T1000 (cell line): Measurements from ENCODE around the gene IGFBPL1.

Source experiments
- DNase-seq: peaks from one replicate; lab custom pipeline; 2025; ENCODE audit warnings: mixed read lengths; lab: John Stamatoyannopoulos, UW

Gene IGFBPL1

GRCh38 chr9:38432922-38433510, 8.8 kb upstream of the IGFBPL1 start:
- no peak for DNase-seq

DNA sequence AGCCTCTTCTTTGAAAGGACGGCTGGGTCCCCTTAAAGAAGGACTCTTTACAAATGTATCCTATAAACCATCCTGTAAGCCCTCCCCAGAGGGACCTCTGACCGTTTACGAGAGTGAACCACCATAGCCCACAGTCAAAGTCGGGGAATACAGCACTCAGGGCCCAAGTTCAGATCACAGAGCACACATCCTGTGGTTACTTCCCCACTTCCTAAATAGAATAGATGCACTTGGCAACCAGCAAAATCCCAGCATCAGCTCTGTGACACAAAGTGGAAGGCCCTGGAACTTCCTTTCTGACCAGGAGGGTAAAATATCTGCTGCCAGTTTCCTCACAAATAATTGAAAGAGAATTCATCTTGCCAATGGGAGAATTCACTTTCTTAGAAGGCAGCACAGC, 6.9 kb upstream of the IGFBPL1 start:
- DNase-seq: no peak

DNA sequence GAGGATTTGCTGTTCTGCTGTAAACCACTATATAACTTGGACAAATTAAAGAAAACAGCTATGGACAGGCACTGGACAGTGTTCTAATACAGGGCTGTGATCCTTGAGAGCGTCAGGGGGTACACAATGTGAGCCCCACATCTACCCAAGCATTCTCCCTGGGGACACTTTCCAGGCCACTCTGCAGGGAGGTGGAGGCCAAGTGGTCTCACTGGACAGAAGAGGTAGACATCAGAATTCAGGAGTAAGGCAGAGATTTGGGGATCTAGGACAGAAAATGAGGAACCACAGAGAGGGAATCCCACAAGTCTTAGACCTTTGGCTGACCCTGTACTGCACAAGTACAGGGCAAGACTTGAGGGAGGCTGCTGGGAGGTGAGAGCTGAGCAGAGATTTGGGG, 3.8 kb upstream of the IGFBPL1 start:
- DNase-seq: no peak

DNA sequence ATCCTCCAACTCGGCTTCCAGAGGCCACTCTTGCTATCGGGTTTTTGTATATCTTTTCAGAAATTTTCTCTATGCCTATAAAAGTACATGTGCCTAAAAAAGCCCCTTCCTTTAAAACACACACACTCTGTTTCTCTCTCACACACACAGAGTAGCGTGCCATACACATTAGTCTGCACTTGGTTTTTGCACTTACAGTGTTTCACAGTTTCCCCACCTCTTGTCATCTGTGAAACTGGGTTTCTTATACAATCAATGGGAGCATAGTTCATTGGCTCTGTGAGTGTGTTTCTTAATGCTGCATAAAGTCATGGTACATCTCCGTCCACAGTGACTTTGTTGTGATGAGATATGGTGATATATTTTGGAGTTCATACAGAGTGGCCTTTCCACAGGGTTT, 664 bp upstream of the IGFBPL1 start:
- DNase-seq: no peak

DNA sequence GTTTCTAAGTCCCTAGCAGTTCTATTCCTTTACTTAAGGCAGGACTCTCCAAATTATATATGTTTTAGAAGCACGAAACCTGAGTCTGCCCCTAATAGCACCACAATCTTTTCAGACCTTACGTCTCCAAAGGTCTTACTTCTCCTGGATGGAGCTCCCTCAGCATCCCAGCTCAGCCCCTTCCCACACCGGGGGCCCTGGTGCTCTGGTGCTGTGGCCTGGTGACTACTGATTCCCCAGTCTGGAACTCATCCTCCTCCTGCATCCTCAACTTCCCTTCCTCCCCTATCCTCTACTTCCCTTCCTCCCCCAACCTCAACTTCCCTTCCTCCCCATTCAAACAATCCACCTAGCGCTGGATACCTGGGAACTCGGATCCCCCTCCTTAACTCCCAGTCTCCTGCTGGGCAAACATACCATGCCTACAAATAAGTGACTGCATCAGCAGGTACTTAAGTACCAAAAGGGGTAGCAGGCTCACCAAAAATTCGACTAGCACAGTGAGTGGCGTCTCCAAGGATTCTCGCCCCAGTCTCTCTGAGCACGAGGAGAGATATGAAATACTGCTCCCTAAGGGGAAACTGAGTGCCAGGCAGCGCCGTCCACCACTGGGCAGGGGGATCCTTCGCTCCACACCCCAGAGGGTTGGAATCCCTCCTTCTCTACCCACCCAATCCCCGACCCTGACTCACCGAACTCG, 831 bp downstream of the IGFBPL1 start:
- no peak for DNase-seq

- DNase-seq: no peak
These were observed 1.5 kb downstream of the IGFBPL1 start for GRCh38 chr9:38422555-38423260.

- DNase-seq: peak; percentile 55
These were observed 2.6 kb downstream of the IGFBPL1 start for GRCh38 chr9:38421498-38422211.

DNA sequence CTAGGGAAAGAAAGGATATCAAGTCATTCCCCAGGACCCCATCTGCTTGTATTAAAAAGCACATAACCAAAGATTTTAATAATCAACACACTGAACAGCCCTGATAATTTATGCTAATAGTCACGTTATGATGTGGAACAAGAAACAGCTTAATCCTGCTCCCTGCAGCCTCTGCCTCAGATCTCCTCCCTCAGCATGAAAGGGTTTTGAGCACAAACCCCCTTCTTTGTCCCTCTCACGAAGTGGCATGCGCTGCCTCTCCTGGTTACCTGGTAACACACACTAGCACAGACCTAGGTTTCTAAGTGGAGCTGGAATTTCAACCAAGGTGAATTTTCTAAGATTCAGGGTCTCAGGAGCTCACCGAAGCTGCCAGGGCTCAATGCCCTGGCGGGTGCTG, 5.1 kb downstream of the IGFBPL1 start:
- no peak for DNase-seq

- no peak for DNase-seq
These were observed 5.9 kb downstream of the IGFBPL1 start for GRCh38 chr9:38418366-38418765.

DNA sequence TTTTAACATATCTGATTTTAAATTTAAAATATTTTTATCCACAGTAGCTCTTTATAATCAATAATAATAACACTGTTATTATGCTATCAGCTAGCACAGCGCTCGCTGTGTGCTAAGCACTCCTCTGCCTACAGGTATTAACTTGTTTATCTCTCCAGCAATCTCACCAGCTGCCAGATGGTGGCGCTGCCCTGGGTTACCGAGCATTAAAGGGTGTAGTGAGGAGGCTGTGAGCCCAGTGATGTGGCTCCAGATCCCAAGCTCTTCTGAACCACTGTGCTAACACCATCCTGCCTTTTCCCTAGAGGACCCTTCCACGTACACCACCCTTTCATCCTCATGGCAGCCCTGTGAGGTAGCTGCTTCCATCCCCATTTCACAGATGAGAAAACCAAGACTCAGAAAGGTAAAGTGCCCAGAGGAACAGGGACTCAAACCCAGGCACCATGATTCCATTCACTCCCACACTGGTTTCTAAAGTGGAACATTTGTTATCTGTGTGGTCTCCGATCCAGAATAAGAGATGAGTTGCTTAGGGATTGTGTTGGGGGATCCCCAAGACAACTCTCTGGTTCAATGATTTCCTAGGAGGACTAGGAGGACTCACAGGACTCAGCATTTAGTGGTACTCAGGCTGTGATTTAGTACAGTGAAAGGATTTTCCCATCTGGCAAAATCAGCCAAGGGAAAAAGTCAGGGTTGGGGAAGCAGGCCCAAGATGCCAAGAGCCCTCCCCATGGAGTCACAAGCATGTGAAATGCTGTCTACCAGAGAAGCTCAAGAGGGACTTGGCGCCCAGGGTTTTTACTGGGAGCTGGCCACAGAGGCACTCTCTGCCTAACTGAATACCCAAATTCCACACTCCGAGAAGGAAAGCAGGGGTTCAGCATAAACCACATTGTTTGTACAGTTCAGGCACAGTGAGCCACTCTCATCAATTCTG, 7.0 kb downstream of the IGFBPL1 start:
- no peak for DNase-seq

DNA sequence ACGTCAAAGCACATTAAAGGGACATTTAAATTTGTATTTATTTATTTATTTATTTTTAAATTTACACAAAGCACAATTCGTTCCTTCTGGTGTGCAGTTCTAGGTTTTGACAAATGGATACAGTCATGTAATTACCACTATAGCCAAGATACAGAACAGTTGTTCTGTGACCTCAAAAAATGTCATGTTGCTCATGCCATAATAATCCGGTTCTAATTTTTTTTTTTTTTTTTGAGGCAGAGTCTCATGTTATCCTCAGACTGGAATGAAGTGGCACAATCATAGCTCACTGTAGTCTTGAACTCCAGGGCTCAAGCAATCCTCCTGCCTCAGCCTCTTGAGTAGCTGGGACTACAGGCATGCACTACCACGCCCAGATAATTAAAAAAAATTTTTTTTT, 7.8 kb downstream of the IGFBPL1 start:
- DNase-seq: no peak

GRCh38 chr9:38415856-38416255, 8.4 kb downstream of the IGFBPL1 start:
- no peak for DNase-seq

DNA sequence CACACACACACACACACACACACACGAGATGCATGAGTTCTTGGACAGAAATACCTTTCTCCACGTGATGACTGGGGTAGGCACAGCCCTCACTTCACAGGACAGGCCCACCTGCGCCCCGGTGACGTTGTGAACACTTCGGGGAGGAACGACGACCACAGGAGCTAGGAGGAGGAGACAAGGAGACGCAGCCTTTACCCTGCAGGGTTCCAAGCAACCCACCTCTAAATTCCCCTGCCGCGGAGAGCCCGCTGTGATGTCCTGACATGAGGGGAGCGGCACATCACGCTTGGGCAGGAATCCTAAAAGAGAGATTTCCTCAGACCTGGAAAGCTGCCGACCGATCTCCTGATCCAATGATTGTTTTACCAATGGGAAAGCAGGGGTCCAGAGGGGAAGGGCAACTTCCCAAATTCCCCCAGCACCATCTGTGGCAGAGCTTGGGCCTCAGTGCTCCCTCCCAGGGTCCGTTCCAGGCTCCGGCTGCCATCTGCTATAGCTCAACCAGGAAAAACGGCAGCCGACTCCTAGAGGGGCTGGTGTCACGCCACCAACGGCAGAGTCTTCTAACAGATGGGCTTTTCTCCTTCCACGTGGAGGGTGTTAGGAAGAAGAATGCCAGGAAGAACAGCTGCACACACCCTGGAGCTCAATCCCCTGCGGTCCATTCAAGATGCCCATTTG, 10.1 kb downstream of the IGFBPL1 start:
- DNase-seq: no peak

DNA sequence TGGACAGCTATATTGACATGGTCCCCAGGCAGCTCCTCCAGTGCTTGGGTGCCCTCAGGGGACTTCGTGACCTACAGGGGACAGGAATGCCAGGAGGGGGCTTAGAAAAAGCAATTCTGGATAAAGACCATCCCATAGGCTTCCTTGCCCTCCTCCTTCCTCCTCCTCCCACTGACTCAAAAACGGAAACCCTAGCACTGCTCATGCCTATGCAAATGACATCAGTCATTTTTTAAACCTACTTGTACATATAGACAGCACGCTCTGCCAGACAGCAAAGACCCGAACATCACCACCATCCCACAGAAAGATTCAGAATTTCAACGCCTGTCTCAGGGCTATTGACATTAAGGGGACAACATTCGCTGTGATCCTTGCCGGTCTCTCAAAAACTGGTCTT, 11.0 kb downstream of the IGFBPL1 start:
- DNase-seq: no peak

- DNase-seq: no peak
These were observed 11.5 kb downstream of the IGFBPL1 start for GRCh38 chr9:38412751-38413150.

GRCh38 chr9:38408719-38409118, 15.5 kb downstream of the IGFBPL1 start:
- no peak for DNase-seq

- DNase-seq: no peak
These were observed 17.6 kb downstream of the IGFBPL1 start for GRCh38 chr9:38406476-38407186.

GRCh38 chr9:38405785-38406184, 18.5 kb downstream of the IGFBPL1 start:
- DNase-seq: no peak

DNA sequence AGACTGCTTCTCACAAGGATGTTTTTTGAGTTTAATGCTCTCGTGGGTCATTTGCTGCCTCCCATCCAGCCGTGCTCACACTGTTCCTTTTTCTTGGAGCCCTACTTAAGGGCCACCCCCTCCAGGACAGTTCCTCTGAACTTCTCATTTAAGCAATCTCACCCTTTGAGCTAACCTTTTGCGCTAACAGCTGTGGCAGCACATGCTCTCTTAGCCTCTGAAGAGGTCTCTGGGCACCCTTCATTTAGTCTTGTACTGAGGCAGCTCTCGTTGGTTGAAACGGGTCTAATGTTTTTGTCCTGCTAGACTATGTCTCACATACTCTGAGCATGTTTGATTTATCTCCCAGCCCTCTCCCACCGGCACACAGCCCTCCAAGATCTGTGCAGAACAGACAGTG, 19.9 kb downstream of the IGFBPL1 start:
- no peak for DNase-seq

GRCh38 chr9:38401994-38402393, 22.3 kb downstream of the IGFBPL1 start:
- no peak for DNase-seq
